HG03521 (cell line): ENCODE data around the gene ICA1.

Source experiments
- ATAC-seq: cut with Tn5 transposase; IDR thresholded peaks from one replicate; pipeline ENCODE4 v1.9.1; 2021; ENCODE audit warnings: mild to moderate bottlenecking, moderate library complexity; ENCODE audit not compliant: unreplicated experiment

ICA1 gene

GRCh38 chr7:8228766-8229674, 32.9 kb downstream of the ICA1 start:
- ATAC-seq, result no peak

GRCh38 chr7:8228068-8228467, 33.9 kb downstream of the ICA1 start:
- no peak for ATAC-seq

GRCh38 chr7:8227261-8227660, 34.7 kb downstream of the ICA1 start:
- ATAC-seq, result no peak

GRCh38 chr7:8226501-8226900, 35.5 kb downstream of the ICA1 start:
- ATAC-seq, result no peak

- ATAC-seq, result no peak
These were observed 40.4 kb downstream of the ICA1 start for GRCh38 chr7:8221567-8221966.

GRCh38 chr7:8221101-8221495, 40.9 kb downstream of the ICA1 start:
- no peak for ATAC-seq

GRCh38 chr7:8220376-8221100, 41.4 kb downstream of the ICA1 start:
- no peak for ATAC-seq

GRCh38 chr7:8217200-8218068, 44.5 kb downstream of the ICA1 start:
- no peak for ATAC-seq

- no peak for ATAC-seq
These were observed 45.7 kb downstream of the ICA1 start for GRCh38 chr7:8216334-8216690.

GRCh38 chr7:8215648-8216333, 46.2 kb downstream of the ICA1 start:
- ATAC-seq, result no peak

GRCh38 chr7:8214244-8214824, 47.6 kb downstream of the ICA1 start:
- ATAC-seq, result no peak

GRCh38 chr7:8213381-8213780, 48.6 kb downstream of the ICA1 start:
- no peak for ATAC-seq

GRCh38 chr7:8212638-8213037, 49.3 kb downstream of the ICA1 start:
- ATAC-seq, result no peak

- no peak for ATAC-seq
These were observed 50.3 kb downstream of the ICA1 start for GRCh38 chr7:8211725-8212096.

GRCh38 chr7:8210845-8211724, 50.9 kb downstream of the ICA1 start:
- ATAC-seq, result no peak

- ATAC-seq, result no peak
These were observed 52.6 kb downstream of the ICA1 start for GRCh38 chr7:8209353-8209752.

GRCh38 chr7:8208816-8209215, 53.2 kb downstream of the ICA1 start:
- no peak for ATAC-seq

GRCh38 chr7:8206956-8207355, 55.0 kb downstream of the ICA1 start:
- ATAC-seq, result no peak

- ATAC-seq, result no peak
These were observed 56.4 kb downstream of the ICA1 start for GRCh38 chr7:8205537-8205936.

GRCh38 chr7:8205031-8205387, 57.0 kb downstream of the ICA1 start:
- no peak for ATAC-seq
